COR-L47 (cell line): ENCODE results near the gene PAMR1.
"Not testable (repeated sequence)": the region's sequence is repeated elsewhere in the genome, so short reads cannot be mapped to it uniquely, and the experiment has no call there.

Experiments used
- DNase-seq: peaks from one replicate; lab custom pipeline; 2025; lab: John Stamatoyannopoulos, UW

The PAMR1 gene, protein sequence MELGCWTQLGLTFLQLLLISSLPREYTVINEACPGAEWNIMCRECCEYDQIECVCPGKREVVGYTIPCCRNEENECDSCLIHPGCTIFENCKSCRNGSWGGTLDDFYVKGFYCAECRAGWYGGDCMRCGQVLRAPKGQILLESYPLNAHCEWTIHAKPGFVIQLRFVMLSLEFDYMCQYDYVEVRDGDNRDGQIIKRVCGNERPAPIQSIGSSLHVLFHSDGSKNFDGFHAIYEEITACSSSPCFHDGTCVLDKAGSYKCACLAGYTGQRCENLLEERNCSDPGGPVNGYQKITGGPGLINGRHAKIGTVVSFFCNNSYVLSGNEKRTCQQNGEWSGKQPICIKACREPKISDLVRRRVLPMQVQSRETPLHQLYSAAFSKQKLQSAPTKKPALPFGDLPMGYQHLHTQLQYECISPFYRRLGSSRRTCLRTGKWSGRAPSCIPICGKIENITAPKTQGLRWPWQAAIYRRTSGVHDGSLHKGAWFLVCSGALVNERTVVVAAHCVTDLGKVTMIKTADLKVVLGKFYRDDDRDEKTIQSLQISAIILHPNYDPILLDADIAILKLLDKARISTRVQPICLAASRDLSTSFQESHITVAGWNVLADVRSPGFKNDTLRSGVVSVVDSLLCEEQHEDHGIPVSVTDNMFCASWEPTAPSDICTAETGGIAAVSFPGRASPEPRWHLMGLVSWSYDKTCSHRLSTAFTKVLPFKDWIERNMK

DNA sequence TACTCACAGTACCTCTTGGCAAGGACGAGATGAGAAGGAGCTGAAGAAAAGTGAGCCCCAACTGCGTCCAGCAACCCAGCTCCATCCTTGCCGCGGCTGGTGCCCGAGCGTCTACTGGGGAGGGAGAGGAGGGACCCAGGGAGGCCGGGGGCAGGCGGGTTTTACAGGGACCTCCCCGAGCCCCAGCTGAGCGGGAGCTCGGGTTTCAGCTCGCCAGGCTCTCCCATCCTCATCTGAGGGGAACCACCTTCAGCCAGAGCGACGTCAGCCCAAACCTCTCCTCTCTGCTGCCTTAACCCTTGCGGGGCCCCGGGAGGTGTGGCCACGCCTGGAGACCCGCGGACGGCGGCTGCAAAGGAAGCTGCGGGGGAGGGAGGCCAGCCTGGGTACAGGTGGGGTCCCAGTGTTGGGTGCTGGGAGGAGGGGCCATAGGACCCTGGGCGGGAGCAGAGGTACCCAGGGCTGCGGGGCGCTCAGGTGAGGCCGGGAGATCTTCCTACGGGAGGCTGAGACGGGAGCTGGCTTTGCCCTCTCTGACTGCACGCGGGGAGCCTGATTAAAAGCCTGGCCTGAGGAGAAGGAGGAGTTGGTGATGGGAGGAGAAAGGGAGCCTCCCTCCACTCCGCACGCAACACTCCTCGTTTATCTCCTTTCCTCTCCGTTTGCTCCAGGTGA, at the start of gene PAMR1:
Gene PAMR1 (minus strand): TSS at position 116 of the 675 bp plus-strand sequence. CDS start 31 bp downstream, at position 85.
- peak; percentile 29 for DNase-seq

DNA sequence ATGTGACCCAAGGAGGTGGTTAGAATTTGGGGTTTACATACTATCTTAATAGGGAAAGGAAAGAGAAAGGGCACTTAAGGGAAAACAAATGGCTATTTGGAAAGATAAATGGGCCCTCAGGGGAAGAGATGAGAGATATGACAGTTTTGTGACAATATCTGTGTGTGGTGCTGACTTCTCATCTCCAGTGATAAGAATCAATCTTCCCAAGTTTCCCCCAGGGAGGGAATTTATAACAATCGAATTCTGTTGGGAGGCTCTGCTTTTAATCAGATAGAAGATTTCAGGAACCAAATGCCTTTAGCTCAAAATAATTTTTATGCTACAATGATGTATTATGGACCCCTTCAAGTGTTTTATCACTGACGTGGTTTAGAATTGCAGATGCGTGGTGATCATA, 46.3 kb upstream of the PAMR1 start:
- DNase-seq, result no peak

DNA sequence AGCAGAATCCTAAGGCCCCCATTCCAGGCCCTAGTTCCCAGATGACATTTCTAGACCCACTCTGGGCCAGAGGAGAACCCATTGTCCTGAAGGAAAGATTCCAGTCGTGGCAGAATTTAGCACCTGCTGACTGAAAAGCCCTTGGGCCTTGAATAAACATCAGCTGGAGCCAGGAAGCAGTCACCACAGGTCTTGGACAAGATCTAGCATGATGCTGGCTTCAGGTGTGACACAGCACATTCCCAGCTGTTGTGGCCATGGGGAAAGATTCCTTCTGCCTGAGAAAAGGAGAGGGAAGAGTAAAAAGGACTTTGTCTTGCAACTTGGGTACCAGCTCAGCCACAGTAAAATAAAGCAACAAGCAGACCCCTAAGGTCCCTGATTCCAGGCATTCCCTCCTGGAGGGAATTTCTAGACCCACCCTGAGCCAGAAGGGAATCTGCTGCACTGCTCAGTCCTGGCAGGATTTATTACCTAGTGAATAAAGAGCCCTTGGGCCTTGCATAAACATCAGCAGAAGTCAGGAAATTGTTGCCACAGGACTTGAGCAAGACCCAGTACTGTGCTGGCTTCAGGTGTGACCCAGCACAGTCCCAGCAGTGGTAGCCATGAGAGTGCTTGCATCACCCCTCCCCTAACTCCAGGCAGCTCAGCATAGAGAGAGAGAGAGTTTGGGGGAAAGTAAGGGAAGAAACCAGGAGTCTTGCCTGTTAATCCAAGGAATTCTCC, 42.5 kb upstream of the PAMR1 start:
- peak; percentile 21 for DNase-seq

DNA sequence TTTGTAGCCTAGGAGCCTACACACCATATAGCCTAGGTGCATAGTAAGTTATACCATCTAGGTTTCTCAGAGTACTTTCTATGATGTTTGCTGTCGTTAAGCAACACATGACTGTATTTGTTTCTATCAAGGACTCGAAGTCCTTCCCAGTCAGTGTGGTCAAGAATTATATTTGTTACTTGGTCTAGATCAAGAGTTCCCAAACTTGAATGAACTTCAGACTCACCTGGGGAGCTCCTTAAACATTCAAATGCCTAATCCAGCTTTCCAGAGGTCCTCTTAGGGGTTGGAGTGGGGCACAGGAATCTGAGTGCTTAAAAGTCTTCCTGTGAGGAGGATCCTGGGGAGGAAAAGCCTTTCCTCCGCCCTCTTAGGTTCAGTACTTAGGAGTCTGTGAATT, 41.5 kb upstream of the PAMR1 start:
- no peak for DNase-seq

DNA sequence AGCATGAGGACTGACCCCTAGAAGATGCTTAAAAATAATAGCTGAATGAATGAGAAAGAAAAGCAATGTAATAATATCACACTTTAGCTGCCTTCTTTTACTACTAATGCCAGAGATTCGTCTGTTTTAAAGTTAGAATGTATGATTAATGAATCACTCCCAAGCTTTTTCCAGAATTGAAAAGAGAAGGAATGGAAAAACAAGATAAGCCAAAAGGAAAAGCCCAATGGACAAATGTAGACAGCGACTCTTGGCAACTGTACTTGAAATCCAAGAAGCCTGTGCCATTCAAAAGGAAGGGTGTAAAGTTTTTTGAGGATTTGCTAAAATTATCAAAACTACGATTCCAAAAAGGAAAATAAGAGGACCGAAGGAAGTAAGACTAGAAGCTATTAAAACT, 40.8 kb upstream of the PAMR1 start:
- no peak for DNase-seq

DNA sequence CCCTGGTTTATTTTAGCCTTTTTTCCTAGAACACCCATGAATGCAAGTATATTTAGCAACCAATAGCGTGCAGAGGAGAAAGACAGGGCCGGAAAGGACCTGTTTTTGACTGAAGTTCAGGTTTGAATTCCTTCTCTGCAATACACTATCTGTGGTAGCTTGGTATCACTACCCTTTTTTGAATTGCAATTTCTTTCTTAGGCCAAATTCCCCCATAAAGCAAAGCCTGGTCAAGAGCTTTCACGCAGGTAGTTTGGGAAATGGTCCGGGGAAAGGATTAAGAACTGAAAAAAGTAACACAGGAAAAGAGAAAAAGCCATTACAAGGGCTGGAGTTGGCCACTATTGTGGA, 38.8 kb upstream of the PAMR1 start:
- no peak for DNase-seq

DNA sequence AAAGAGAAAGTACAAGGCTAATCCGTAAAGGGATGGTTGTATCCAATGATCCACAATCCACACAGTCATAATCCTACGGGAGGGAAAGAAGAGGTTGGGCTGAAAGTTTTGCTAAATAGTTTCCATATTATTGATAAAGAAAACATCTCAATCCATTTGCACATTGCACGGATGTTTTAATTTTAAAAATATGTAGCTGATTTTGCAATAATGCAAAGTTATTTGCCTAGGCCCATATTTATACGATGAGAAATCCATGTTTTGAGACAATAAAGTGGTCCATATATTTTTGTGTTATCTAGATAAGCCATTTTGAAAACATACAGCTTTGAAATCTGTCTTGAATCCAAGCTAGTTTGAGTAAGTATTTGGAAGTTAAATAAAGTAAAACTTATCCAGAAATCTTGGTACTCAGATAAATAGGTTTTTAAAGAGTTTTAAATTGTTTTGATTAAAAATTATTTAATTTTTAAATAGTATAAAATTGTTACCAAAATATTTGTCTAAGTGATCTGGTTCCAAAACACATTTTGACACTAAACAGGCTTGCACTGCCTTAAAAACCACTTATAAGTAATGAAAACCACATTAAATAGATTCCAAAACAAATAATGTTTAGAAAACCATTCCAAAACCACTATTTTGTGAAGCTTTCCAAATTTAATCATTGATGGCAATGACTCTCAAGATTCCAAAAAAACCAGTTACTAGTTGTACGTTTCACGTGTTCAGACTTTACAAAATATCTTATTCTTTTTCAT, 38.2 kb upstream of the PAMR1 start:
- no peak for DNase-seq

DNA sequence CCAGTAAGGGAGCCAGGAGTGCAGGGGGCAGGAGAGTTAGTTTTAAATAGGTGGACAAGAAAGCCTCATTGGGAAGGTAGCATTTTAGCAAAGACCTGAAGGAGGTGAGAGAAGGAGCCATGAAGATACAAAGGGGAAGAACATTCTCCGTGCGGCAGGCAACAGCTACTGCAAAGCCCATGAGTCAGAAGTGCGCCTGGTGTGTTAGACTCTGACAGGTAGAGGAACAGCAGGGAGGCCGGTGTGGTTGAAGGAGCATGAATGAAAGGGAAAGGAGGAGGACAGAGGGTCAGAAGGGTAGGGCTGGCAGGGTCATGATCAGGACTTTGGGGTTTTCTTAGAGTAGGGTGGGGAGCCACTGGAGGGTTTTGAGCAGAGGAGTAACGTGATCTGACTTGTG, 34.5 kb upstream of the PAMR1 start:
- no peak for DNase-seq

DNA sequence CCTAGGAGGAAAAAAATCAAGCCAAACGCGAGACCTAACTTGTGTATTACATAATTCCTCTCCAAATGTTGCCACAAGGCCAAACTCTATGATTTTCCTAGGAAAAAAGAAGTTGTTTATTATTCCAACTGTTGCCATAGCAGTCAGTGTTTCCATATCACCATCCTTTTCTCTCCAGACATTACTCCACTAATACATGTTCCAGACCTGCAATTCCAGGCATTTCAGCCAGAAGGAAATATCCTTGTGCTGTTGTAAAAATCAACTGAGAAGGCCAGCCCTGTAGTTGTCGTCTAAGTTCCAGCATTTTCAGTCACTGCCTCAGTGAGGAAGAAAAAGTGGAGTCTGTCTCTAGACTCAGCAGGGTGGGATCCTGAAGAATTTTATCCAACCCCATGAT, 33.1 kb upstream of the PAMR1 start:
- DNase-seq, result no peak

DNA sequence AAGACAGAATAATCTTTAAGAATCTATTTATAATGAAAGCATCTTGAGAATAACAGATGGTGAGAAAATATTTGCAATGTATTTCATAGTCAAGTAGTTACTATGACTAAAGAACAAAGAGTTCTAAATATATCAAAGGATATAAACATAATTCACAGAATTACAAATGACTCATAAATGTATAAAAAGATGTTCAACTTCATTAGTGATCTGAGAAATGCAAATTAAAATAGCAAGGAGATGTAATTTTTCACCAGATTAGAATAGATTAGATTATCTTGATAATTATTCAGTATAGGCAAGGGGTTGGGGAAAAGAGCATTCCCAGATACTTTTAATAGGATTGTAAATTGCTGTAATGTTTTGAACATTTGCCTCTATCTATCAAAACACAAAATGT, 30.1 kb upstream of the PAMR1 start:
- no peak for DNase-seq

DNA sequence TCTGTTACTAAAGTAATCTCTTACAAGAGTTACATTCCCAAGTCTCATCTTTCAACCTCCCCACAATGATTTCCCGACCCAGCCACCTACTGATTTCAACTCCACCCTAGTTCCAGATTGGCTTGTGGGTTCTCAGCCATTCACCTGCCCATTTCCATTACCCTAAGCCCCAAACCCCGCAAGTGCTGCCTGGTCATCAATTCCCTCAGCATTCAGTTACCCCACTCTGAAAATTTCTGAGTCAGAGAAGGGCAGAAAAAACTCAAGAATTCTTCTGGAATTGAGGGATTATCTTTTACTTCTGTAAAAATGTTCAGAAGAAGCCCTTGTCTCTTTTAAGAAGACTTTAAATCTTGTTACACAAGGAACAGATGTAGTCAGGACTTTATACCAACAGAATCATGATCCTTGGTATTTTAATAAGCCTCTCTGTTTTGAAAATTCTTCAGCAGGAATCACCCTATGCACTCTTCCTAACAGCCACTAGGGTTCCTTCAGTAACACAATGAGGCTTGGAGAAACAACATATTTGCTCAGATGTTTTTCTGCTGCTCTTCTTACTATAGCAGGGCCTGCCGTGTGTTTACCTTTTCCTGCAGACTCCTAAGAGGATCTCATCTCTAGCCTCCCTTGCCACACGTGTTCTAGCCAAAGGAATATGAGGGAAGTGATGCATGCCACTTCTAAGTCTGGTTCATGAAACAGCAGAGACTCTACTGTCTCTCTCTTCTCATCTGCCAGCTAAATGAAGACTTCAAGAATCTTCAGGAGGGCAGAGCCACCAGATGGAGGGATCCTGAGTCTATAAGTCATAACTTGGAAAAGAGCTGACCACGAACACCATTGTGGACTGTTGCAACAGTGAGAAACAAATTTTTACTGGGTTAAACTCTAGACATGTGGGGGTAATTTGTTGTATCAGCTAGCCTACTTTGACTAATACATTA, 29.3 kb upstream of the PAMR1 start:
- DNase-seq, result no peak

DNA sequence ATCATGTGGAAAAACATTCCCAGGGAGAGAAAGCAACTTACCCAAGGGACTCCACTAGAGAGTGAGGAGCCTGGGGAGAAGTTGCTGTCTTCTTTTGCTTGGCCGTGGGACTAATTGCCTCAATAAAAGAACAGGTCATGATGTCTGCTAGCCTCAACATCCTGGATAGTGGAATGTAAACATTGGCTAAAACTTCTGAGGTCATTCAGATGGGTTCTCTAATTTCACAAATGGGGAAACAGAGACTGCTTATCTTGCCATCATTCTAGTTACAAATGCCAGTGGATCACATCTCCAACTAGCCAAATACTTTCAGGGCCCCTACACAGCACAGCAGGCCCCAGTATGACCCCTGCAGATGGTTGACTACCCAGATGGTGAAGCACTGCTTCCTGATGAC, 28.4 kb upstream of the PAMR1 start:
- DNase-seq, result no peak

DNA sequence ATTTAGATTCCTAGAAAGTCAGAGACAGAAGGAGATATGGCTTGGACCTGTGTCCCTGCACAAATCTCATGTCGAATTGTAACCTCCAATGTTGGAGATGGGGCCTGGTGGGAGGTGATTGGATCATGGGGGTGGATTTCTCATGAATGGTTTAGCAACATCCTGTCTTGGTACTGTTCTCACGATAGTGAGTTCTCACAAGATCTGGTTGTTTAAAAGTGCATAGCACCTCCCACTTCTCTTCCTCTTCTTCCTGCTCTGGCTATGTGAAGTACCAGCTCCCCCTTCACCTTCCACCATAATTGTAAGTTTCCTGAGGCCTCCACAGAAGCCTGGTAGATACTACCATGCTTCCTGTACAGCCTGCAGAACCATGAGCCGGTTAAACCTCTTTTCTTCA, 27.6 kb upstream of the PAMR1 start:
- no peak for DNase-seq

DNA sequence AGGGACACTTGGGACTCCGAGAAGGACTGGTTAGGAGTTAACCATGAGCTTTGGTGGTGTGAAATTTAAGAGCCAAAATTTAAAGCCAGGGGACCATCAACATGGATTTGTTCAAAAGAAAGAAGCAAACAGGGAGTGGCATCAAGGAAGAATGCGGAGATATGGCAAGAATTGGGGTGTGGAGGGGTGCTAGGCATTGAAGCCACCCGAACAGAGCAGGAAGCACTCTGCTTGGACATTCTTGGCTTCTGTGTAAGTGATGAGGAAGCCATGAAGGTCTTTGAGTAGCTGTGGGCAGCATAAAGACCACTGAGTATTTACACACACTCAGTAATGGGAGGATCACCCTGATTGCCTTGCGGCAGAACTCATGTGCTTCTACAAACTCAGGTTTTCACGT, 27.2 kb upstream of the PAMR1 start:
- no peak for DNase-seq

DNA sequence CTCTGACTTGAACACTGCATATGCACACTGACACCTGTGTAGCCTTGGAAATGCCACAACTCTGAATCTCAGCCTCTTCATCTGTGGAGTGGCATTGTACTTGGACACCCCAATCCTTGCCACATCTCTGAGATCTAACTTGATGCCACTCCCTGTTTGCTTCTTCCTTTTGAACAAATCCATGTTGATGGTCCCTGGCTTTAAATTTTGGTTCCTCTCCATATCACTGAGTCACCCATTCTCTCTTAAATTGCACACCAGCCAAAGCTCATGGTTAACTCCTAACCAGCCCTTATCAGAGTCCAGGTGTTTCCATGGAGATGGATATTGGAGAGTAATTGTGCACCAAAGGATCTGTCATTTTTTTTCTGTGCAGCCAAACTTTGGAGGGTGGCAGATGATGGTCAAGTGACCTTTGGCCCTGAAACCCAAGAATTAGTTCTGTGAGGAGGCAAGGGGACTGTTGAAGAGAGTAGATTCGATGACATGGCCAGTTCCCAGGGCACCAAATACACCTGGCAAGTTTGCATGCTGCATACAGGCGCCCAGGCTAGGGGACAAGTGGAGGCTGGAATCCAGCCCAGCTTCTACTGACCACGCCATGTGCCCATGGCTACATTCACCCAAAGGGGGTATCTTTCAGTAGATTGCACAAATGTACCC, 25.1 kb upstream of the PAMR1 start:
- no peak for DNase-seq

DNA sequence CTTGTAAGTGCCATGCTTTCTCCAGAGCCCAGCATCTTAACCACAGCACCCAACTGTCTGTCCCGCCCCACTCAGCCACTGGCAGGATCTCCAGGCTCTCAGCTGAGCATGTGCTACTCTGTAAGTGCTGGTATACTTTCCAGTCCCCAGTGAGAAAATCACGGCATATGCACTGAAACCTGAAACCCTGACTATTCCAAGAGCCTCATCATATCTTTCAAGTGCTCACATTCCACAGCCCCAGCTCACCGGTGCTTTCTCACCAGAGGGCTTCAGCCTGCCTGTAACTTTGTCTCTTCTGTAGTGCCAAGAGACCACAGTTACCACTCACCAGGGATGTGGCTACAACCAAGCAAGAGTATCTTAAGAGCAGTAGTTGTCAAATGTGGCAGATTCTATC, 24.4 kb upstream of the PAMR1 start:
- no peak for DNase-seq

DNA sequence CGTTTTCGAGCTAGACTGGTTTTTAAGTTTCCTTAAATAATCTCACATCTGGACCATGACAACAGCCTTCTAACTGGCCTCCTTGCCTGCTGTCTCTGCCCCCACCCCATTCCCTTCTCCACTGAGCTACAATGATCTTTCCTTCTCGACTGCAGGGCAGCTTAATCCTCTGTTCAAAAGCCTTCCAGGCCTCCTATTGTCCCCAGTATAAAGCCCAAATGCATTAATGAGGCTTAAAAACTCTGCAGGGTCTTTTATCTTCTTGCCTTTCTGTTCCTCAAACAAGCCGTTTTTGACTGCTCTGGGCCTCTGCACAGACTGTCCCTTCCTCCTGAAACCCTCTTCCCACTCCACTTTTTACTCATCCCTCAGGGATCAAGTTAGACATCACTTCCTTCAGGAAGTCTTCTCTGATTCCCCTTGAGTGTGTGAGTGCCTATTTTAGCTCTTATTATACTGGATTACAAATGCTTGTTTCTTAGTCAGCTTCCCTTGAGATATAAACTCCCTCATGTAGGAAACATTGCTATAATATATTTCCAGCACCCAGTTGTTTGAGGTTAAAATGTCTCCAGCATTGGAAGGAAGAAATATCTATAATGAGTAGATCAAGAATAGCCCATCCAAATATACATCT, 23.6 kb upstream of the PAMR1 start:
- no peak for DNase-seq

DNA sequence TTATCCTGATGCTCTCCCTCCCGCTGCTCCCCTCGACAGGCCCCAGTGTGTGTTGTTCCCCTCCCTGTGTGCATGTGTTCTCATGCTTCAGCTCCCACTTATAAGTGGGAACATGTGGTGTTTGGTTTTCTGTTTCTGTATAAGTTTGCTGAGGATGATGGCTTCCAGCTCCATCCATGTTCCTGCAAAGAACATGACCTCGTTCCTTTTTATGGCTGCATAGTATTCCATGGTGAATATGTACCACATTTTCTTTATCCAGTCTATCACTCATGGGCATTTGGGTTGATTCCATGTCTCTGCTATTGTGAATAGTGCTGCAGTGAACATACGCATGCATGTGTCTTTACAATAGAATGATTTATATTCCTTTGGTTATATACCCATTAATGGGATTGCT, 22.6 kb upstream of the PAMR1 start:
- not testable (repeated sequence) for DNase-seq

DNA sequence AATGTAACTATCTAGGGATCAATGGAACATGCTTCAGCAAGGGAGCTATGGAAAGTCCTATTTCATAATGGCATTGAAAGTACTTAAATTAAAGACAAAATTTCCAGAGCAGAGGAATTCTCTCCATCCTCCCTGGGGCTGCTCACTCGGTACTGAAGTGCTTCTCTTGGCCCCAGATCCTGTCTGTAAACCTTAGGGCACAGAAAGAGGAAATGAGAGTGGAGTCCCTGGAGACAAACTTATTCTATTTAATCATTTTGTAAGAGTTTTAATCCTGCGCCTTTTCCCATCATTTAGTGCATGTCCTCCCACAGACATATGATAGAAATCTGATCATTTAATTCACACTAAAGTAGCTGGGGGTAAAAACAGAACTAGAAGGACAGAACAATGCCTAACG, 20.9 kb upstream of the PAMR1 start:
- no peak for DNase-seq
